Sciatic nerve (tissue), 2 donors: Measurements from ENCODE around the gene TK1. TPM values are rescaled to one million over a fixed set of nuclear protein-coding genes. Genes with fewer than 3 reads are reported as not detected.
"Not testable (repeated sequence)": the region's sequence is repeated elsewhere in the genome, so short reads cannot be mapped to it uniquely, and the experiment has no call there.

Experiments
- ATAC-seq: fragments of 200-7000 bp; cut with Tn5 transposase; one replicate; pipeline ENCODE4 v1.9.1; 2020; ENCODE audit warnings: mild to moderate bottlenecking, moderate library complexity
- DNase-seq: peaks from one replicate; pipeline ENCODE4 v3.0.0-alpha.2; 2020; ENCODE audit warnings: low spot score
- intact Hi-C: fragments of 100-400 bp; cut with DNase I; formaldehyde crosslinking; loops from one replicate; pipeline ENCODE4 v1.14.2; 2022
- total RNA-seq: library from RNA; stranded (reverse); fragmentation: NEBNext Ultra II Directional; extraction: Animal tissue kit (Norgen Biotek cat#: 25700); gene quantifications from one replicate; pipeline ENCODE4 v1.2.1, GENCODE V29; 2021
- donor health status: DM: no; HTN: no; CAD: no.
- donor health status: DM: no; HTN: no; CAD: no.

Gene TK1, protein sequence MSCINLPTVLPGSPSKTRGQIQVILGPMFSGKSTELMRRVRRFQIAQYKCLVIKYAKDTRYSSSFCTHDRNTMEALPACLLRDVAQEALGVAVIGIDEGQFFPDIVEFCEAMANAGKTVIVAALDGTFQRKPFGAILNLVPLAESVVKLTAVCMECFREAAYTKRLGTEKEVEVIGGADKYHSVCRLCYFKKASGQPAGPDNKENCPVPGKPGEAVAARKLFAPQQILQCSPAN
- 1.8 TPM for total RNA-seq

DNA sequence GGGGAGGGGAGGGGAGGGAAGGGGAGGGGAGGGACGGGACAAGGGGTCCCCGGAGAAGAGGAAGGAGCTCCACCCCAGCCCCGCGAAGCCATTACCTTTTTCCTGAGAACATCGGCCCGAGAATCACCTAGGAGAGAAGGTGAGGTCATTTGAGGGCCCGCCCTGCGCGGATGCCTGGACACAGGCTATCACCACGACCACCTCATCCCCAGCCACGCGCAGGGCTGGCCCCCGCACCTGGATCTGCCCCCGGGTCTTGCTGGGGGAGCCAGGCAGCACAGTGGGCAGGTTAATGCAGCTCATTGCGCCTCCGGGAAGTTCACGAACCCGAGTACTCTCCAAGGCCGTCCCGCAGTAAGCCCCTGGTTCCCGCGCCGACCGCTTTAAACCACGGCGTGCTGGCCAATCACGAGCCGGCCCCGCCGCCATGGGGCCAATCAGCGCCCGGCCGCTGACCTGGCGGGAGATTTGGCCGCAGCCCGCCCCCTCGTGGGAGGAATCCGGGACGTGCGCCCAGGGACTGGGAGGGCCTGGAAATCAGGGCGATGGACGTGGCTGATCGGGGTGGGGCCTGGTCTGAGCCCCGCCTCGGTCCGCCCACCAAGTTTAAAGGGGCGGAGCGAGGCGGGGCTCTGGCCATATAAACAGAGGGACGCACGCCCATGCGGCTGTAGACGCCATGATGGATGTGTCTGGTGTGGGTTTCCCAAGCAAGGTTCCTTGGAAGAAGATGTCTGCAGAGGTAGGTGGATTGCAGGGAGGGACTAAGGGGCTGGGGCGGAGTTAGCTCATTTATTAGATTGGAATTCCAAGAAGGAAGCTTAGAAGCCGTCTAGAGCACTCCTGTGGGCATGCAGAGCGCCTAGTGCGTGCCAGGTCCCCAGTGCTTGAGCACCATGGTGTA, at the start of gene TK1, which contains the start of gene AFMID:
TK1 (minus strand) TSS at position 361 of the 904 bp plus-strand sequence; CDS start at position 303, 58 bp downstream.
AFMID (plus strand) TSS at position 671 of the 904 bp plus-strand sequence; CDS start at position 680, 9 bp downstream.
- DNase-seq (peak; percentile 98), ATAC-seq (peak; percentile 98)
- intact Hi-C loops, result no loop called here

GRCh38 chr17:78235885-78236284, 49.0 kb upstream of the TK1 start:
- DNase-seq (no peak), ATAC-seq (no peak)
- intact Hi-C loops, result no loop called here

DNA sequence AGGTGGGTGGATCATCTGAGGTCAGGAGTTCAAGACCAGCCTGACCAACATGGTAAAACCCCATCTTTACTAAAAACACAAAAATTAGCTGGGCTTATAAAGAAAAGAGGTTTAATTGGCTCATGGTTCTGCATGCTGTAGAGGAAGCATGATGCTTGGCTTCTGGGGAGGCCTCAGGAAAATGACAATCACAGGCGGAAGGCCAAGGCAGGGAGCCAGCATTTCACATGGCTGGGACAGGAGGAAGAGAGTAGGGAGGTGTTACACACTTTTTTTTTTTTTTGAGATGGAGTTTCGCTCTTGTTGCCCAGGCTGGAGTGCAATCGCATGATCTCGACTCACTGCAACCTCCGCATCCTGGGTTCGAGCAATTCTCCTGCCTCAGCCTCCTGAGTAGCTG, 48.2 kb upstream of the TK1 start:
- DNase-seq, ATAC-seq, intact Hi-C loops: not testable (repeated sequence)

DNA sequence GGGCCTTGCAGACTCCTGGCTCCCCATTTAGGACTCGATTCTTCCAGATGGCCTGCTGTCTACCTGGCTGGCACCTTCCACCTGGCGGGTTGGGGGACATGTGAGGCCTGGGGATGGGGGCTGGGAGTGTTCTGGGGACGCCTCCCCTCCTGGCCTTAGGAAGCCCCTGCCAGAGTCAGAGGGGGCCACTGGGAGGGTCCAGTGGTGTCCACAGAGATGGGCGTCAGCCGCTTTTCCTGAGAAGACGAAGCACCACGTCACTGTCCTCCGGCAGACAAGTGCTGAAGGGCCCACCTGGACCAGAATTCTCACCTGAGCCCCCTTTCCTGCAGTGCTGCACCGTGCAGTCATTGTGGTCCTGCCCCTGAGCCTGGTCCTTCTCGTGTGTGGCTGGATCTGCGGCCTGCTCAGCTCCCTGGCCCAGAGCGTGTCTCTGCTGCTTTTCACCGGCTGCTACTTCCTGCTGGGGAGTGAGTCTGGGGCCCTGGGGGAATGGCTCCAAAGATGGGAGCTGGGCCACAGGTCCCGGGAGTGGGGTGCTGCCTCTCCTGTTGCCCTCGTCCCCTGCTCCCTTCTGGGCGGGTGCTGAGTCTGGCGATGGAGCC, 47.5 kb upstream of the TK1 start:
- DNase-seq, result no peak
- no peak for ATAC-seq
- intact Hi-C loops, result no loop called here

- no peak for DNase-seq
- ATAC-seq, result no peak
- intact Hi-C loops, result no loop called here
Measured at GRCh38 chr17:78233678-78234077, 46.8 kb upstream of the TK1 start.

DNA sequence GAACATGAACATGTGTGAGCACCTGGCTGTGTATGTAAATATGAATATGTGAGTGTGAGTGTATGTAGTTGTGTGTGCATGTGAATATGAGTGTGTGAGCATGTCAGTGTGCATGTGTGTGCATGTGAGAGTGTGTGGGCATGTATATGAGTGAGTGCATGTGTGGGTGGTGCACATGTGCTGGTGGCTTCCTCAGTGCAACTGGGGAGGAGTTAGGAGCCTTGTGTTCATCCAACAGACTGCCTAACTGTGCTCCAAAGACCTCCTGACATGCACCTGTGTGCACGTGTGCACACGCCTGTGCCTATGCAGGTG, 46.0 kb upstream of the TK1 start:
- no peak for DNase-seq
- no peak for ATAC-seq
- intact Hi-C loops, result no loop called here

DNA sequence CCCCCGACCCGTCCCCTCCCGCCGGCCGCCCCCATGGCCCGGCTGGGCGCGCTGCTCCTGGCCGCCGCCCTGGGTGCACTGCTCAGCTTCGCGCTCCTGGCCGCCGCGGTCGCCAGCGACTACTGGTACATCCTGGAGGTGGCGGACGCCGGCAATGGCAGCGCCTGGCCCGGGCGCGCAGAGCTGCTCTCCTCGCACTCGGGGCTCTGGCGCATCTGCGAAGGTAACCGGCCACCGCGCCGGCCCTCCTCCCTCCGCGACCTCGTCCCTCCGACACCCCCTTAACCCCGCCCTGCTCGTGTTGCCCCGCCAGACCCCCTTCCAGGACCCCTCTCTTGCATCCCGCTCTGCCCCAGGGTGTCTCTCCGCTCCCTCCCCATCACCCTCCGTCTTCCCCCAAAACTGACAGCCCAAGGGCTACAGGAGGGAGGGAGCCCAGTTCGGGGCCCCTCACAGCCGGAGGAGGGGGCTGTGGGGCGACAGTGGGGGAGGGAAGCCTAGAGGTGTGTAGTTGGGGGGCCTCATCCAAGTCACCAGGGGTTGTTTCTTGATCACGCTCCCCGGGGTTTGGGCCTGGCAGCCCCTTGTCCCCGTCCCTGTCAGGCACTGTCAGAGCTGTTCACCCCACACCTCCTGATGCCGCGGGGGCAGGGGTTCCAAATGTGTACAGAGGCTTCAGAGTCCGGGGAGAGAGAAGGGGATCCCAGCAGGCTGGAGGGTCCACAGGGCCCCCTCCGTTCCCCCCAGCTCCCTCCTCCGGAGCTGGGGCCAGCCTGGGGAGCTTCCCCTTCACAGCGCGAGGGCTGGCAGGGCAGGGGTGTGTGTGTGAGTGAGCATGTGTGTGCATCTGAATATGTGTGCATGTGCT, 45.4 kb upstream of the TK1 start:
- intact Hi-C loops, result no loop called here
- ATAC-seq, result no peak
- DNase-seq, result no peak

DNA sequence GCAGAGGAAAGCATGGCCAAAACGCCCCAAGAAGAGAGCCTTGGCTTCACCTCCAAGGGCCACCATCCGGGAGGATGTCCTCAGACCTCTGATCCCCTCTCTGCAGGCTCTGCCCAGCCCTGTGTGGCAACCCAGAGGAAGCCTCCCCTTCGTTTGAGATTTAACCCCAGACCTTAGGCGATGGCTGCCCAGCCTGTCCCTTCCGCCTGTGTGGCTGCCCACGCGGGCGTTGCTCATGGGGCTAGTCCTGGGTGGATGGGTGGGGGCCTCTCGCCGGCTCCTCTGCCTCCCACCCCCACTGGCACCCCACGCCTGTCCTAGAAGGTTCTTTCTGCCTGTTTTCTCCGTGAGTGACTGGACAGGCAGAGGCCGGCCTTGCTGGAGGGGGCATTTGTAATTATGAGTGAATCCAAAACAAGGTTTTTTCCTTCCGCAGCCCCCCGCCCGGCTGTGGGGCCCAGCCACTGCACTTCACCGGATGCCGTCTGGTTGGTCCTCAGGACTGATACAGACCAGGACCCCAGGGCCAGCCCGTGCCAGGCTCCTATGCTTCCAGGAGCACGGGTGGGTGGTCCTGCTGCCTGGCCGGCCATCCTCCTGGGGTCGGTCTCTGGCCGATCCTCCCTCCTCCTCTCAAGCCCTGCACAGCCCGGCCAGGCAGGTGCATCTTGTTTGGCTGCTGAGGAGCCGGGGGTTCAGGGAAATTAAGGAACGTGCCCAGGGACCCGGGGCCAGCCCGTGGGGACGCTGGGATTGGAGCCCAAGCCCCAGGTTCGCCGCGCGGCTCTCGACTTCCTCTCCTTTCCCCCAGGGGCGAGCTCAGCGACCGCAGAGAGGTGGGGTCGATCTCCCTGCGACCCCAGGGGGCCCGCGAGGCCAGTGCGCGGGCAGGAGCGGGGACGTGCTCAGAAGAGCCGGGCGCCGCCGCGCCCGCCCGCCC, 44.4 kb upstream of the TK1 start, which contains the start of gene TMEM235:
TMEM235 (plus strand) TSS at position 636 of the 940 bp plus-strand sequence. CDS start 393 bp downstream, outside the sequence.
- DNase-seq (no peak), ATAC-seq (no peak)
- intact Hi-C loops, result no loop called here

- intact Hi-C loops, result no loop called here
- no peak for DNase-seq
- ATAC-seq, result no peak
Measured at GRCh38 chr17:78230252-78230962, 43.6 kb upstream of the TK1 start.

DNA sequence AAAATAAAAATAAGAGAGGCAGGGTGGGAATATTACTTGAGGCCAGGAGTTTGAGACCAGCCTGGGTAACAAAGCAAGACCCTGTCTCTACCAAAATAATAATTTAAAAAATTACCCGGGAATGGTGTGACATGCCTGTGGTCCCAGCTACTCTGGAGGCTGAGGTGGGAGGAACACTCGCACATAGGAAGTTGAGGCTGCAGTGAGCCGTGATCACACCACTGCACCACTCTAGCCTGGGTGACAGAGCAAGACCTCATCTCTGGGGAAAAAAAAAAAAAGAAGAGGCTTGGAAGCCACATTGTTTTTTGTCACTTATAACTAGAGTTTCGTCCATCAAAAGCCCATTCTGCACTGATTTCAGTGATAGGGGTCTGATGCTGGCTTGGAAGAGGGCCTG, 41.3 kb upstream of the TK1 start:
- no peak for ATAC-seq
- intact Hi-C loops, result no loop called here
- DNase-seq, result no peak

GRCh38 chr17:78227455-78227916, 40.6 kb upstream of the TK1 start:
- DNase-seq (no peak), ATAC-seq (no peak)
- intact Hi-C loops, result no loop called here

GRCh38 chr17:78226759-78227454, 40.1 kb upstream of the TK1 start:
- intact Hi-C loops, result no loop called here
- no peak for DNase-seq
- no peak for ATAC-seq

DNA sequence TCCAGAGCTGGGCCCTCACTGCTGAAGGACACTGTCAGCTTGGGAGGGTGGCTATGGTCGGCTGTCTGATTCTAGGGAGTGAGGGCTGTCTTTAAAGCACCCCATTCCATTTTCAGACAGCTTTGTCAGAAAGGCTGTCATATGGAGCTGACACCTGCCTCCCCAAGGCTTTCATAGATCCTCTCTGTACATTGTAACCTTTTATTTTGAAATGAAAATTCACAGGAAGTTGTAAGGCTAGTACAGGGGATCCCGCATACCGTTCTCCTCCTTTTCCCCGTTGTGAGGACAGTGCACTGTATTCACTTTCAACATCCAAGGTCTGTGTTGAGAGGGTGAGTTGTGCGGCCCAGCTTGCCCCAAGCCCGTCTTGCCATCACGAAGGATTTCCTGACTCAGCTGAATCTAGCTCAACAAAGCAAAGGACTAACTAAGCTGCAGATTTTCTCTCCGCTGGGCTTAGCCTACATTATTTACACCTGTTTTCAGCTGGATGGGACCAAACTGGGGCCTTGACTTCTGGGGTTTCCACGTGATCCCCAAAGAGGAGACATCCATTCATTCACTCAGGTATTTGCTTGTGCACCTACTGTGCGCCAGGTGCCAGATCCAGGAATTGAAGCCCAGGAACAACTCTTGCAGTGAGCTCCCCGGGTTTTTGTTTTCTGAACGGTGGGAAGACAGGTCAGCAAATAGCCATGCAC, 39.4 kb upstream of the TK1 start:
- DNase-seq, result no peak
- no peak for ATAC-seq
- intact Hi-C loops, result no loop called here

- DNase-seq (no peak), ATAC-seq (no peak)
- intact Hi-C loops, result no loop called here
Measured at GRCh38 chr17:78225088-78225865, 38.4 kb upstream of the TK1 start.
